HepG2 (cell line): ENCODE measurements around the gene SIVA1. TPM values are rescaled to one million over a fixed set of nuclear protein-coding genes. Genes with fewer than 3 reads are reported as not detected.
A peak's percentile ranks its signal among the peaks of the same experiment; 100 is the strongest.

Experiments
- CBFB ChIP-seq: sonication (generic); formaldehyde crosslinking; IDR thresholded peaks from 2 replicates; pipeline ENCODE4 v1.4.0; 2020; ENCODE audit warnings: missing genetic modification reagents
- CREM ChIP-seq, 2 experiments: sonication (generic) in 1 of 2; formaldehyde crosslinking in 1 of 2; IDR thresholded peaks; 2 replicates each; pipeline versions ENCODE4 v1.4.0 to v1.6.1; 2016 to 2020; ENCODE audit warnings: antibody characterized with exemption in 1 of 2, mild to moderate bottlenecking in 1 of 2, missing genetic modification reagents in 1 of 2
- EEA1 ChIP-seq: sonication (generic); formaldehyde crosslinking; IDR thresholded peaks from 2 replicates; pipeline ENCODE4 v1.5.1; 2020; ENCODE audit warnings: mild to moderate bottlenecking, missing genetic modification reagents, borderline replicate concordance
- HDAC1 ChIP-seq: sonication (generic); formaldehyde crosslinking; IDR thresholded peaks from 2 replicates; pipeline ENCODE4 v1.5.1; 2020; ENCODE audit warnings: mild to moderate bottlenecking, missing genetic modification reagents
- JUNB ChIP-seq: sonication (generic); formaldehyde crosslinking; IDR thresholded peaks from 2 replicates; pipeline ENCODE4 v1.8.0; 2022; ENCODE audit warnings: missing genetic modification reagents, mild to moderate bottlenecking, borderline replicate concordance
- KDM5A ChIP-seq: fragments of 200-600 bp; sonication (generic); IDR thresholded peaks from 2 replicates; pipeline ENCODE4 v1.7.0; 2018; ENCODE audit warnings: antibody characterized with exemption, mild to moderate bottlenecking, low read length, borderline replicate concordance
- KMT2A ChIP-seq: sonication (generic); formaldehyde crosslinking; IDR thresholded peaks from 2 replicates; pipeline ENCODE4 v1.4.0; 2020; ENCODE audit warnings: missing genetic modification reagents
- MYNN ChIP-seq: sonication (generic); formaldehyde crosslinking; IDR thresholded peaks from 2 replicates; pipeline ENCODE4 v1.4.0; 2020; ENCODE audit warnings: mild to moderate bottlenecking, low read depth, missing genetic modification reagents
- NFIB ChIP-seq: sonication (generic); formaldehyde crosslinking; IDR thresholded peaks from 2 replicates; pipeline ENCODE4 v1.9.0; 2021; ENCODE audit warnings: missing genetic modification reagents, mild to moderate bottlenecking, borderline replicate concordance
- NR2C2 ChIP-seq: sonication (generic); formaldehyde crosslinking; IDR thresholded peaks from 2 replicates; pipeline ENCODE4 v1.4.0; 2020; ENCODE audit warnings: missing genetic modification reagents, mild to moderate bottlenecking, moderate library complexity, borderline replicate concordance
- SKI ChIP-seq: fragments of 450-650 bp; IDR thresholded peaks from one replicate; pipeline ENCODE4 v1.6.1; 2018; ENCODE audit warnings: mild to moderate bottlenecking; ENCODE audit not compliant: partially characterized antibody
- XRCC5 ChIP-seq: fragments of 200-400 bp; formaldehyde crosslinking; optimal IDR thresholded peaks from 2 replicates; pipeline ENCODE3; 2017; ENCODE audit warnings: mild to moderate bottlenecking, low read length
- ZBTB20 ChIP-seq: sonication (generic); formaldehyde crosslinking; IDR thresholded peaks from 2 replicates; pipeline ENCODE4 v1.8.1; 2023; ENCODE audit warnings: missing genetic modification reagents, low read depth, mild to moderate bottlenecking, borderline replicate concordance
- ZBTB7B ChIP-seq: sonication (generic); formaldehyde crosslinking; IDR thresholded peaks from 2 replicates; pipeline ENCODE4 v1.4.0; 2020; ENCODE audit warnings: missing genetic modification reagents
- ZFP36L1 ChIP-seq: sonication (generic); formaldehyde crosslinking; IDR thresholded peaks from 2 replicates; pipeline ENCODE4 v1.8.0; 2022; ENCODE audit warnings: mild to moderate bottlenecking, missing genetic modification reagents, moderate library complexity
- ZNF577 ChIP-seq: sonication (generic); formaldehyde crosslinking; IDR thresholded peaks from 2 replicates; pipeline ENCODE4 v1.4.0; 2020; ENCODE audit warnings: mild to moderate bottlenecking, low read depth, missing genetic modification reagents, borderline replicate concordance
- ZNF775 ChIP-seq: sonication (generic); formaldehyde crosslinking; IDR thresholded peaks from 2 replicates; pipeline ENCODE4 v1.4.0; 2020; ENCODE audit warnings: missing genetic modification reagents, mild to moderate bottlenecking, moderate library complexity, borderline replicate concordance
- ZNF879 ChIP-seq: sonication (generic); formaldehyde crosslinking; IDR thresholded peaks from 2 replicates; pipeline ENCODE4 v1.8.1; 2023; ENCODE audit warnings: missing genetic modification reagents
- polyA plus RNA-seq, 8 experiments: library from polyadenylated mRNA; depleted of rRNA in 3 of 8; stranded (reverse) in 7 of 8; unstranded in 1 of 8; fragments of >200 nt; fragmentation: Illumina TruSeq in 4 of 8; extraction: Trizol in 4 of 8; gene quantifications; 2 replicates each; pipeline versions ENCODE4 v1.2.1 to v1.2.3, GENCODE V29; 2011 to 2016; ENCODE audit warnings: low read depth in 4 of 8, missing spikeins in 1 of 8, mixed read lengths in 1 of 8; ENCODE audit not compliant: insufficient read depth in 1 of 8
- total RNA-seq, 5 experiments: library from RNA; depleted of rRNA; stranded (reverse); fragments of >200 nt; fragmentation: Illumina TruSeq; extraction: Trizol; gene quantifications; 2 replicates each; pipeline ENCODE4 v1.2.3, GENCODE V29; 2016; ENCODE audit warnings: low read depth in 1 of 5
- TF ChIP-seq, protein P1 (sequence below): sonication (generic); formaldehyde crosslinking; IDR thresholded peaks from 2 replicates; pipeline ENCODE4 v1.5.0; 2020; ENCODE audit warnings: mild to moderate bottlenecking, missing genetic modification reagents
- TF ChIP-seq, protein P2 (sequence below): IDR thresholded peaks from 2 replicates; pipeline ENCODE4 v1.6.1; 2012; ENCODE audit warnings: low read length, improper control_type of control experiment
- TF ChIP-seq, protein P3 (sequence below): sonication (generic); formaldehyde crosslinking; IDR thresholded peaks from 2 replicates; pipeline ENCODE4 v1.4.0; 2020; ENCODE audit warnings: missing genetic modification reagents, borderline replicate concordance

The SIVA1 gene
- total and polyA plus RNA-seq, 2 of the 13 experiments (the other 11 are each of a cell fraction or from before 2014, with no cell fraction given): 123 to 186 TPM

DNA sequence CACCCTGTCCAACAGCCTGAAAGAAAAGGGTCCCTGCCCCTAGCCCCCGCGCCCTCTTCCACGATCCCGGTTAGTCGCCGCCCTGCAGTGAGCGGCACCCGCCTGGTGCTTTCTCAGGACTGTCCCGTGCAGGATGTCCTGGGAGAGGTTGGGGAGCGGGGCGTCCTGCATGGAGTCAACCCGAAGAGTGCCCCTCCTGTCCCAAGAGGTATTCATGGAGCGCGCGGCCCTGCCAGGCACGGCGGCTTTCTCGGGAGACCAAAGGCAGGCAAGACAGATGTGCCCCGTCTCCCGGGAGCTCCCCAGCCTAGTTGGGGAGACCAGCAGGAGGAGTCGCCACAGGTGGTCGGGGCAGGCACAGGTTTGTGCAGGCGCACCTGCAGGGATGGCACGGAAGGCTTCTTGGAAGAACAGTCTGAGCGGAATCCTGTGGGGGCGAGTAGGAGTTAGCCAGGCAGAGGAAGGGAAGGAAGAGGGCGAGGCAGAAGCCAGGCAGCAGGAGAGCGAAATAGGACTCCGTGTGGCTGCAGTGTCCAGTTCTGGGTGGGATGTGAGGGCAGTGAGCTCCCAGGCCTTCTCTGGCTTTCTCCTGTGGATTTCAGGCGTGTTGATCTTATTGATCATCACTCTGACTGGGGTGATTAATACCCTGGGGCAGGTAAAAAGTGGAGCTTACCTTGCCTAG, 723 bp downstream of the SIVA1 start (continued):
- TF ChIP-seq, protein P1, sequence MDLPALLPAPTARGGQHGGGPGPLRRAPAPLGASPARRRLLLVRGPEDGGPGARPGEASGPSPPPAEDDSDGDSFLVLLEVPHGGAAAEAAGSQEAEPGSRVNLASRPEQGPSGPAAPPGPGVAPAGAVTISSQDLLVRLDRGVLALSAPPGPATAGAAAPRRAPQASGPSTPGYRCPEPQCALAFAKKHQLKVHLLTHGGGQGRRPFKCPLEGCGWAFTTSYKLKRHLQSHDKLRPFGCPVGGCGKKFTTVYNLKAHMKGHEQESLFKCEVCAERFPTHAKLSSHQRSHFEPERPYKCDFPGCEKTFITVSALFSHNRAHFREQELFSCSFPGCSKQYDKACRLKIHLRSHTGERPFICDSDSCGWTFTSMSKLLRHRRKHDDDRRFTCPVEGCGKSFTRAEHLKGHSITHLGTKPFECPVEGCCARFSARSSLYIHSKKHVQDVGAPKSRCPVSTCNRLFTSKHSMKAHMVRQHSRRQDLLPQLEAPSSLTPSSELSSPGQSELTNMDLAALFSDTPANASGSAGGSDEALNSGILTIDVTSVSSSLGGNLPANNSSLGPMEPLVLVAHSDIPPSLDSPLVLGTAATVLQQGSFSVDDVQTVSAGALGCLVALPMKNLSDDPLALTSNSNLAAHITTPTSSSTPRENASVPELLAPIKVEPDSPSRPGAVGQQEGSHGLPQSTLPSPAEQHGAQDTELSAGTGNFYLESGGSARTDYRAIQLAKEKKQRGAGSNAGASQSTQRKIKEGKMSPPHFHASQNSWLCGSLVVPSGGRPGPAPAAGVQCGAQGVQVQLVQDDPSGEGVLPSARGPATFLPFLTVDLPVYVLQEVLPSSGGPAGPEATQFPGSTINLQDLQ (CRISPR knock-in tag): no peak
- TF ChIP-seq ZNF577 (CRISPR knock-in tag) (no peak; the same call in 1 of the 2 replicates), XRCC5 (no peak), JUNB (CRISPR knock-in tag) (0 out of 2 replicates have a peak, but pooled peaks have one; percentile 7), KDM5A (no peak), HDAC1 (peak; percentile 33; the same call in 1 of the 2 replicates), EEA1 (CRISPR knock-in tag) (0 out of 2 replicates have a peak, but pooled peaks have one; percentile 38), NR2C2 (CRISPR knock-in tag) (no peak), ZNF775 (CRISPR knock-in tag) (no peak), KMT2A (CRISPR knock-in tag) (no peak), MYNN (no peak), NFIB (CRISPR knock-in tag) (no peak), ZBTB7B (CRISPR knock-in tag) (no peak), ZNF879 (CRISPR knock-in tag) (no peak), ZBTB20 (CRISPR knock-in tag) (no peak), ZFP36L1 (no peak), SKI (no peak), CREM (IDR thresholded peaks at IDR 0.05) (no peak), CREM (CRISPR knock-in tag; IDR thresholded peaks at IDR 0.05) (no peak), CBFB (CRISPR knock-in tag) (no peak)
- TF ChIP-seq, protein P2, sequence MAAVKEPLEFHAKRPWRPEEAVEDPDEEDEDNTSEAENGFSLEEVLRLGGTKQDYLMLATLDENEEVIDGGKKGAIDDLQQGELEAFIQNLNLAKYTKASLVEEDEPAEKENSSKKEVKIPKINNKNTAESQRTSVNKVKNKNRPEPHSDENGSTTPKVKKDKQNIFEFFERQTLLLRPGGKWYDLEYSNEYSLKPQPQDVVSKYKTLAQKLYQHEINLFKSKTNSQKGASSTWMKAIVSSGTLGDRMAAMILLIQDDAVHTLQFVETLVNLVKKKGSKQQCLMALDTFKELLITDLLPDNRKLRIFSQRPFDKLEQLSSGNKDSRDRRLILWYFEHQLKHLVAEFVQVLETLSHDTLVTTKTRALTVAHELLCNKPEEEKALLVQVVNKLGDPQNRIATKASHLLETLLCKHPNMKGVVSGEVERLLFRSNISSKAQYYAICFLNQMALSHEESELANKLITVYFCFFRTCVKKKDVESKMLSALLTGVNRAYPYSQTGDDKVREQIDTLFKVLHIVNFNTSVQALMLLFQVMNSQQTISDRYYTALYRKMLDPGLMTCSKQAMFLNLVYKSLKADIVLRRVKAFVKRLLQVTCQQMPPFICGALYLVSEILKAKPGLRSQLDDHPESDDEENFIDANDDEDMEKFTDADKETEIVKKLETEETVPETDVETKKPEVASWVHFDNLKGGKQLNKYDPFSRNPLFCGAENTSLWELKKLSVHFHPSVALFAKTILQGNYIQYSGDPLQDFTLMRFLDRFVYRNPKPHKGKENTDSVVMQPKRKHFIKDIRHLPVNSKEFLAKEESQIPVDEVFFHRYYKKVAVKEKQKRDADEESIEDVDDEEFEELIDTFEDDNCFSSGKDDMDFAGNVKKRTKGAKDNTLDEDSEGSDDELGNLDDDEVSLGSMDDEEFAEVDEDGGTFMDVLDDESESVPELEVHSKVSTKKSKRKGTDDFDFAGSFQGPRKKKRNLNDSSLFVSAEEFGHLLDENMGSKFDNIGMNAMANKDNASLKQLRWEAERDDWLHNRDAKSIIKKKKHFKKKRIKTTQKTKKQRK: no peak
- TF ChIP-seq, protein P3, sequence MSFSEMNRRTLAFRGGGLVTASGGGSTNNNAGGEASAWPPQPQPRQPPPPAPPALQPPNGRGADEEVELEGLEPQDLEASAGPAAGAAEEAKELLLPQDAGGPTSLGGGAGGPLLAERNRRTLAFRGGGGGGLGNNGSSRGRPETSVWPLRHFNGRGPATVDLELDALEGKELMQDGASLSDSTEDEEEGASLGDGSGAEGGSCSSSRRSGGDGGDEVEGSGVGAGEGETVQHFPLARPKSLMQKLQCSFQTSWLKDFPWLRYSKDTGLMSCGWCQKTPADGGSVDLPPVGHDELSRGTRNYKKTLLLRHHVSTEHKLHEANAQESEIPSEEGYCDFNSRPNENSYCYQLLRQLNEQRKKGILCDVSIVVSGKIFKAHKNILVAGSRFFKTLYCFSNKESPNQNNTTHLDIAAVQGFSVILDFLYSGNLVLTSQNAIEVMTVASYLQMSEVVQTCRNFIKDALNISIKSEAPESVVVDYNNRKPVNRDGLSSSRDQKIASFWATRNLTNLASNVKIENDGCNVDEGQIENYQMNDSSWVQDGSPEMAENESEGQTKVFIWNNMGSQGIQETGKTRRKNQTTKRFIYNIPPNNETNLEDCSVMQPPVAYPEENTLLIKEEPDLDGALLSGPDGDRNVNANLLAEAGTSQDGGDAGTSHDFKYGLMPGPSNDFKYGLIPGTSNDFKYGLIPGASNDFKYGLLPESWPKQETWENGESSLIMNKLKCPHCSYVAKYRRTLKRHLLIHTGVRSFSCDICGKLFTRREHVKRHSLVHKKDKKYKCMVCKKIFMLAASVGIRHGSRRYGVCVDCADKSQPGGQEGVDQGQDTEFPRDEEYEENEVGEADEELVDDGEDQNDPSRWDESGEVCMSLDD (CRISPR knock-in tag): no peak
